Activated gamma-delta T cell treated with anti-CD3 and anti-CD28 coated beads, Interleukin-2, amount 50 U/mL, for 16 hours (primary cell): ENCODE measurements around the gene PDHX.
"Not testable (repeated sequence)": the region's sequence is repeated elsewhere in the genome, so short reads cannot be mapped to it uniquely, and the experiment has no call there.

Experiments
- DNase-seq: peaks from one replicate; pipeline ENCODE4 v3.0.0-alpha.2; 2020; ENCODE audit warnings: low read depth

Gene PDHX

GRCh38 chr11:34911676-34912075 is 4.7 kb upstream of the PDHX start:
- no peak for DNase-seq

GRCh38 chr11:34913556-34913955 is 2.9 kb upstream of the PDHX start:
- DNase-seq, result not testable (repeated sequence)

GRCh38 chr11:34915136-34916014 is 1.0 kb upstream of the PDHX start:
- no peak for DNase-seq

DNA sequence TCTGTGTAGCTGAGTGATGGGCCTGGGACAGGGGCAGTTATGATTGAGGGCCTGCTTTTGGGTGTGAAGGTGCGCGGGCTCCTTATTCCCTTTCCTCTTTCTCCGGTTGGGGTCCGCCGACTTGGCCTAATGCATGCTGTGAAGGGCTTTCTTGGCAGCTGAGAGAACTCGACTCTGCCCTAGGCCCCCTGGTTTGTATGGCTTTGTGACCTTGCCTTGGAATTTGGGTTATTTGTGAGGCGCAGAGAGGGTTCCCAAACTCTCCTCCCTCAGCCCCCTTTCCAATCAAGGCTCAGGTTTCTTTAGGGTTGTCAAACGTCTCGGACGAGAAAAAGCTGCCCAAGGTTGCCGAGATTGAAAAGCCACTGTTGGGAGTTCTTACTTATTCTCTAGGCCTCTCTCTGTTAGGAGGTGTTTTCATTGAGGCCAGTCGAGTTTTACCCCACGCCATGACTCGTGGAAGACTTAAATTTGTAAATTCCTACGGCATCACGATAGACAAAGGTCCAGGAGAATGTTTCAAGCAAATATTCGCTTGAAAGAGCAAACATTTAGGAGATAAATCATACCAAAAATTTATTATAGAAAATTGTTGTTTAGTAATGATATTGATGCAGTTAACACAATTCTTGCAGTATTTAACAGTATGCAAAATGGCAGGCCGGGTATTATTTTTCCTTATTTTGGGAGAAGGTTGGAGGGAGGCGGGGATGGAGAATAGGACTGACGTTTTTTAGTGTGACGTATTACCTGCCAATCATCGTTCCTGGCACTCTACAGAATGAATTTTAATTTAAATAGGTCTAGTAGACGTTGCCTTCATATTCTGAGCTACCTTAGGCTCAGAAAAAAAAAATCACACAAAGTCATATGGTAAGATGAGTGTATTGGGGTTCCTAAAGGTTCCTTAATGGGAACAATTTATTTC is 689 bp downstream of the PDHX start:
- no peak for DNase-seq

- no peak for DNase-seq
Observed at GRCh38 chr11:34921156-34921555, 4.7 kb downstream of the PDHX start.

DNA sequence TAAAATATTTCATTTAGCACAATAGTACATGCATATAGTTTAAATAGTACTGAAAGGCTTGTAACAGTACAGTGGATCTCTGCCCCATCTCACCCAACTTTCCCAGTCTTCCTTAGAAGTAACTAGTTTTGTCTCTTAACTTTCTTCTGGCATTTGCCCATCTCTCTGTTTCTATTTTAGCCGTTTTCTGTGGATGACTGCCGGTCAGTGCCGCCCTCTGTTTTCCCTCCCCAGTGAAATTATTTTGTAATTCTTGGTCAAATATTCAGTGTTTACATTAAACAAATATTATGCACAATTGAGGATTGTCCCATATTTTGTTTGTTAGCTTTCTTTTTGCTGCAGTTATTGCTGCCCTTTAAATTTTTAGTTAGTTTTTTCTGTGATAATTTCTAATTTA is 8.3 kb downstream of the PDHX start:
- no peak for DNase-seq

GRCh38 chr11:34926101-34926830 is 9.8 kb downstream of the PDHX start:
- no peak for DNase-seq

DNA sequence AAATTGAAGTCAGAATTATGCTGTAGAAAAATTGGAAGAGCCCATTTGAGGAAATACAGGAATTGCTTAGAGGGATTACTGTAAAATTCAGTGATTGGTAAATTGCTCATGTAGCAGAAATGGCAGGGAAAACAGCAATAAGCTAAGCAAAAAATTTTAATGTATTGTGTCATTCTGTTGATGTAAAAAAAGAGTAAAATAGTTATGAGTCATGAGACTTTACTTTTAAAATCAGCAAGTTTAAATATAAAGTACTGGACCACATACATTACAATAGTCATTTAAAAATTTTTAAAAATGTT is 10.4 kb downstream of the PDHX start:
- no peak for DNase-seq

DNA sequence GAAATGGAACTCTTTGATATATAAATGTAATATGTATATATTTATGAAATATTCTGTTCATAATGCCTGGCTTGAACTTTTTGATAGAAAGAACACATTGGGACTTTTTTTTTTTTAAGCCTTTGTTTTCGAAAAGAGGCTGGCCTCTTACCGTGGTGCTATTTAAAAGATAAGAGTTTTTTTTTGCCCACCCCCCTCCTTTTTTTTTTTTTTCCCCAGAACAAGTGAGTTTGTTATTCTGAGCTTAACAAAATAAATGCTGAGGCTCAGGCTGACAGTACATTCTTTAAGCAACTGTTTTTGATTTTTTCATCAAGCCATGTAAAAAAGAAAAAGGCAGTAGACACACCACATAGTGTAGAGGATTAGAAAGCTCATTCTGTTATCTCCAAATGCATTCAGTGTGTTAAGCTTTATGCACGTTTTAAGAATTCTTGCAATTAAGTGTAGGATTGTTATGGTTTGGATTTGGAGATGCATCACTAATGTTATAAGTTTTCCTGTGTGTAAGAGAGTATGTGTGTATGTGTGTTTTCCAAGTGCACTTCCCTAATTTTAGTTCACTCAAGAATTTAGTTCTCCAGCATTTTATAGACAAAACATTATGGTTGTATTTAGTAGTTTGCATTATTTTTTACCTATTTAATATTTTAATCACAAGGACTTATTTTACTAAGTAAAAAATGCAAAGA is 12.0 kb downstream of the PDHX start:
- no peak for DNase-seq

GRCh38 chr11:34928960-34929680 is 12.7 kb downstream of the PDHX start:
- no peak for DNase-seq

GRCh38 chr11:34929794-34930763 is 13.7 kb downstream of the PDHX start:
- no peak for DNase-seq

- DNase-seq, result no peak
Observed at GRCh38 chr11:34936945-34937629, 20.7 kb downstream of the PDHX start.

DNA sequence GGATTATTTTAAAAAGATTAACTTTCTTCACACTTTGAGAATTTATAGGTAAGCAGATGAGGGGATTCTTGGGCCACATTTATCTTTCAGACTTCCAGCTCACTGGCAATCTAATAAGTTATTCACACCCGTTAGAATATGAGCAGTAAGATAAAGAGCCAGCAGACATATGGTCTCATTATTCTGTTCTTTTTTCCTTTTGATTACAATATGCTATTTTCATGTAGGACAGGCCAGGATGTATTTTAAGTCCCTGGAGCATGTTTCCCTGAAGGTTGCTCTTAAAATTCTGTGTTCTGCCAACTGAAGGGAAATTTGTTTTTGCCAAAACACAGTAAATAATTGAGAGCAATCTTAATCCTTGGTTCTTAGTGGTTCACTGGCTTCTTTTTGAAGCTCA is 22.2 kb downstream of the PDHX start:
- no peak for DNase-seq

GRCh38 chr11:34940026-34940677 is 23.7 kb downstream of the PDHX start:
- DNase-seq, result no peak

DNA sequence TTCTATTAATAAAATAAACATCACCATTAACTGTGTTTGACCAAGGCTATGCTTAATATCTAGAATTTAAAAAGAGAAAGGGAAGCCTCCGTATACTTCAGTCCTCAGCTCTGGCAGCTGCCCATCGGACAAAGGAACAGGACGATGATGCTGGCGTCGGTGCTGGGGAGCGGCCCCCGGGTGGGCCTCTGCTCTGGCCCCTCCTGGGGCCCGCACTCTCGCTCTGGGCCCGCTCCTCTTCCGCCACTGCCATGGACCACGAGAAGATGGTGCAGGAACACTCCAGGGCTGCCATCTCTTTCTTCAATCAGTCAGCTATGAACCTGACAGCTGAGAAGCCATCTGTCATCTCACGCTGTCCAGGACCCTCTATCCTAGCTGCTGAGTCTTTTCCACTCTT is 25.3 kb downstream of the PDHX start:
- no peak for DNase-seq

GRCh38 chr11:34944692-34945091 is 28.3 kb downstream of the PDHX start:
- no peak for DNase-seq

- DNase-seq, result no peak
Observed at GRCh38 chr11:34948696-34949095, 32.3 kb downstream of the PDHX start.

- no peak for DNase-seq
Observed at GRCh38 chr11:34953955-34954354, 37.5 kb downstream of the PDHX start.

GRCh38 chr11:34957206-34957605 is 40.8 kb downstream of the PDHX start:
- no peak for DNase-seq
